Liver (tissue), 3 donors: ENCODE measurements around the gene GNA14.

ENCODE experiments used
- TAF1 ChIP-seq: conservative IDR thresholded peaks from 2 replicates; pipeline ENCODE4 v1.6.1; 2016; ENCODE audit warnings: antibody characterized with exemption, mild to moderate bottlenecking
- TF ChIP-seq, protein P1 (sequence below): fragments of 150-350 bp; IDR thresholded peaks from 2 replicates; pipeline ENCODE4 v1.5.1; 2017; ENCODE audit warnings: improper control_type of control experiment, low read depth, low read length; ENCODE audit not compliant: missing input control
- TF ChIP-seq, protein P2 (sequence below): IDR thresholded peaks from 2 replicates; pipeline ENCODE4 v1.6.1; 2016; ENCODE audit warnings: antibody characterized with exemption, mild to moderate bottlenecking
- donor health status: healthy.
- donor health status: healthy.

DNA sequence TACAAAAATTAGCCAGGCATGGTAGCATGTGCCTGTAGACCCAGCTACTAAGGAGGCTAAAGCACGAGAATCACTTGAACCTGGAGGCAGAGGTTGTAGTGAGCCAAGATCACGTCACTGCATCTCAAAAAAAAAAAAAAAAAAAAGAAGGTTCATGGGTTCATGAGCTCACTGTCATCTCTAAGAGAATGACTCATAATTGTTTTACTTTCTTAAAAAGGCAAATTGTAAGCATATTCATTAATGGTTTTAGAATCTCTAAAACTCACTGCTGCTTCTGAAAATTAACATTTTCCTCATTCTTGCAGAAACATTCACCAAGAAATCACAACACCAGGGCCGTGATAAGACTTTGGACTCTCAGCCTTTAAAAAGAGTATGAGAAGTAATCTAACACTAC is 103.6 kb downstream of the GNA14 start:
- no peak for TF ChIP-seq TAF1
- TF ChIP-seq, protein P1, sequence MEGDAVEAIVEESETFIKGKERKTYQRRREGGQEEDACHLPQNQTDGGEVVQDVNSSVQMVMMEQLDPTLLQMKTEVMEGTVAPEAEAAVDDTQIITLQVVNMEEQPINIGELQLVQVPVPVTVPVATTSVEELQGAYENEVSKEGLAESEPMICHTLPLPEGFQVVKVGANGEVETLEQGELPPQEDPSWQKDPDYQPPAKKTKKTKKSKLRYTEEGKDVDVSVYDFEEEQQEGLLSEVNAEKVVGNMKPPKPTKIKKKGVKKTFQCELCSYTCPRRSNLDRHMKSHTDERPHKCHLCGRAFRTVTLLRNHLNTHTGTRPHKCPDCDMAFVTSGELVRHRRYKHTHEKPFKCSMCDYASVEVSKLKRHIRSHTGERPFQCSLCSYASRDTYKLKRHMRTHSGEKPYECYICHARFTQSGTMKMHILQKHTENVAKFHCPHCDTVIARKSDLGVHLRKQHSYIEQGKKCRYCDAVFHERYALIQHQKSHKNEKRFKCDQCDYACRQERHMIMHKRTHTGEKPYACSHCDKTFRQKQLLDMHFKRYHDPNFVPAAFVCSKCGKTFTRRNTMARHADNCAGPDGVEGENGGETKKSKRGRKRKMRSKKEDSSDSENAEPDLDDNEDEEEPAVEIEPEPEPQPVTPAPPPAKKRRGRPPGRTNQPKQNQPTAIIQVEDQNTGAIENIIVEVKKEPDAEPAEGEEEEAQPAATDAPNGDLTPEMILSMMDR: no peak
- TF ChIP-seq, protein P2, sequence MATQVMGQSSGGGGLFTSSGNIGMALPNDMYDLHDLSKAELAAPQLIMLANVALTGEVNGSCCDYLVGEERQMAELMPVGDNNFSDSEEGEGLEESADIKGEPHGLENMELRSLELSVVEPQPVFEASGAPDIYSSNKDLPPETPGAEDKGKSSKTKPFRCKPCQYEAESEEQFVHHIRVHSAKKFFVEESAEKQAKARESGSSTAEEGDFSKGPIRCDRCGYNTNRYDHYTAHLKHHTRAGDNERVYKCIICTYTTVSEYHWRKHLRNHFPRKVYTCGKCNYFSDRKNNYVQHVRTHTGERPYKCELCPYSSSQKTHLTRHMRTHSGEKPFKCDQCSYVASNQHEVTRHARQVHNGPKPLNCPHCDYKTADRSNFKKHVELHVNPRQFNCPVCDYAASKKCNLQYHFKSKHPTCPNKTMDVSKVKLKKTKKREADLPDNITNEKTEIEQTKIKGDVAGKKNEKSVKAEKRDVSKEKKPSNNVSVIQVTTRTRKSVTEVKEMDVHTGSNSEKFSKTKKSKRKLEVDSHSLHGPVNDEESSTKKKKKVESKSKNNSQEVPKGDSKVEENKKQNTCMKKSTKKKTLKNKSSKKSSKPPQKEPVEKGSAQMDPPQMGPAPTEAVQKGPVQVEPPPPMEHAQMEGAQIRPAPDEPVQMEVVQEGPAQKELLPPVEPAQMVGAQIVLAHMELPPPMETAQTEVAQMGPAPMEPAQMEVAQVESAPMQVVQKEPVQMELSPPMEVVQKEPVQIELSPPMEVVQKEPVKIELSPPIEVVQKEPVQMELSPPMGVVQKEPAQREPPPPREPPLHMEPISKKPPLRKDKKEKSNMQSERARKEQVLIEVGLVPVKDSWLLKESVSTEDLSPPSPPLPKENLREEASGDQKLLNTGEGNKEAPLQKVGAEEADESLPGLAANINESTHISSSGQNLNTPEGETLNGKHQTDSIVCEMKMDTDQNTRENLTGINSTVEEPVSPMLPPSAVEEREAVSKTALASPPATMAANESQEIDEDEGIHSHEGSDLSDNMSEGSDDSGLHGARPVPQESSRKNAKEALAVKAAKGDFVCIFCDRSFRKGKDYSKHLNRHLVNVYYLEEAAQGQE: no peak
